GM12878 (cell line): ENCODE measurements around the gene SPATA2. TPM values are rescaled to one million over a fixed set of nuclear protein-coding genes. Genes with fewer than 3 reads are reported as not detected.

Experiments
- ATAC-seq: fragments of 200-7000 bp; cut with Tn5 transposase; 3 replicates; pipeline ENCODE4 v1.9.1; 2020; ENCODE audit warnings: mild to moderate bottlenecking, moderate library complexity
- BruUV-seq: library from RNA; stranded (reverse); fragments of 400-500 nt; replicated peaks from 2 replicates; lab custom pipeline; 2021; lab: Mats Ljungman, UMichigan
- CTCF ChIA-PET: fragments of 300-600 bp; sonication (Branson Sonifier 250); formaldehyde crosslinking; extraction: SDS; loops from one replicate; lab custom pipeline; 2021; ENCODE audit warnings: inconsistent platforms; lab: Yijun Ruan, JAX
- POLR2A ChIA-PET: fragments of 350-600 bp; formaldehyde crosslinking; extraction: SDS; loops from one replicate; lab custom pipeline; 2021; ENCODE audit warnings: inconsistent platforms; lab: Charles Lee
- RAD21 ChIA-PET: fragments of 300-600 bp; sonication (Branson Sonifier 250); formaldehyde crosslinking; loops from one replicate; lab custom pipeline; 2023; ENCODE audit warnings: antibody characterized with exemption; ENCODE audit not compliant: unreplicated experiment; lab: Charles Lee
- SMC1A ChIA-PET: fragments of 300-600 bp; sonication (Branson Sonifier 250); formaldehyde crosslinking; loops from one replicate; lab custom pipeline; 2023; ENCODE audit not compliant: unreplicated experiment, uncharacterized antibody; lab: Charles Lee
- DNase-seq: peaks from one replicate; pipeline ENCODE4 v3.0.0-alpha.2; 2011; ENCODE audit warnings: low read depth, low spot score
- FAIRE-seq: peaks from 3 replicates; lab custom pipeline; 2011; peaks lifted over from hg19 to GRCh38; lab: Jason Lieb, UNC
- H2AFZ ChIP-seq: 2 replicates; pipeline ENCODE4 v1.6.0; 2011; ENCODE audit warnings: low read depth, low read length, control low read depth; ENCODE audit not compliant: control insufficient read depth
- H3K27ac ChIP-seq: 2 replicates; pipeline ENCODE4 v1.5.1; 2011; ENCODE audit warnings: control low read depth; ENCODE audit not compliant: control insufficient read depth, insufficient read depth
- H3K27me3 ChIP-seq, 2 experiments: replicated peaks in 1 of 2; 2 replicates each; pipeline versions ENCODE4 v1.6.0 to v1.6.1; 2011; ENCODE audit warnings: low read length in 1 of 2; ENCODE audit not compliant: control insufficient read depth in 2 of 2, insufficient read depth in 2 of 2
- H3K36me3 ChIP-seq, 2 experiments: 2 replicates each; pipeline ENCODE4 v1.5.1; 2011; ENCODE audit warnings: low read length in 1 of 2; ENCODE audit not compliant: control insufficient read depth in 2 of 2, insufficient read depth in 2 of 2
- H3K4me1 ChIP-seq: 2 replicates; pipeline ENCODE4 v1.6.1; 2011; ENCODE audit warnings: mild to moderate bottlenecking, low read length, moderate library complexity, mixed read lengths; ENCODE audit not compliant: control insufficient read depth, insufficient read depth
- H3K4me2 ChIP-seq: 2 replicates; pipeline ENCODE4 v1.6.0; 2011; ENCODE audit warnings: control low read depth; ENCODE audit not compliant: control insufficient read depth, insufficient read depth
- H3K4me3 ChIP-seq: fragments of 200-600 bp; sonication (generic); 2 replicates; pipeline ENCODE4 v1.5.1; 2016
- H3K79me2 ChIP-seq: 2 replicates; pipeline ENCODE4 v1.6.0; 2011; ENCODE audit warnings: low read length; ENCODE audit not compliant: control insufficient read depth, insufficient read depth
- H3K9ac ChIP-seq: 2 replicates; pipeline ENCODE4 v1.8.0; 2011; ENCODE audit warnings: low read length, control low read depth, mixed read lengths; ENCODE audit not compliant: control insufficient read depth, insufficient read depth
- H3K9me3 ChIP-seq: replicated peaks from 3 replicates; pipeline ENCODE4 v1.5.1; 2011; ENCODE audit warnings: mild to moderate bottlenecking, low read length; ENCODE audit not compliant: control insufficient read depth, insufficient read depth
- H4K20me1 ChIP-seq: 2 replicates; pipeline ENCODE4 v1.6.0; 2011; ENCODE audit not compliant: control insufficient read depth, insufficient read depth
- ASH2L ChIP-seq: fragments of 300-600, 200-600 bp; sonication (generic); IDR thresholded peaks from 2 replicates; pipeline ENCODE4 v1.6.1; 2017; ENCODE audit warnings: low read depth, mild to moderate bottlenecking, borderline replicate concordance
- BCL11A ChIP-seq: IDR thresholded peaks from 2 replicates; pipeline ENCODE4 v1.6.1; 2011; ENCODE audit warnings: low read depth, low read length
- BCL3 ChIP-seq: IDR thresholded peaks from 2 replicates; pipeline ENCODE4 v1.6.1; 2011; ENCODE audit warnings: borderline replicate concordance, low read depth, mild to moderate bottlenecking, moderate library complexity, low read length; ENCODE audit not compliant: insufficient read depth, poor library complexity, severe bottlenecking
- CEBPZ ChIP-seq: fragments of 150-350 bp; IDR thresholded peaks from 2 replicates; pipeline ENCODE4 v1.6.1; 2016; ENCODE audit warnings: low read depth, low read length
- EGR1 ChIP-seq, 2 experiments: IDR thresholded peaks; 1 replicate in 1 of 2; 2 replicates in 1 of 2; pipeline ENCODE4 v1.6.1; 2011 to 2012; ENCODE audit warnings: low read depth in 2 of 2, low read length in 2 of 2, borderline replicate concordance in 1 of 2, mild to moderate bottlenecking in 1 of 2, moderate library complexity in 1 of 2
- HCFC1 ChIP-seq: fragments of 150-350 bp; IDR thresholded peaks from 2 replicates; pipeline ENCODE4 v1.6.1; 2014; ENCODE audit warnings: low read length
- PAX5 ChIP-seq: IDR thresholded peaks from 2 replicates; pipeline ENCODE4 v1.6.1; 2011; ENCODE audit warnings: low read depth, low read length, borderline replicate concordance
- RAD51 ChIP-seq: fragments of 450-650 bp; IDR thresholded peaks from 2 replicates; pipeline ENCODE4 v1.6.1; 2016; ENCODE audit warnings: moderate library complexity, mild to moderate bottlenecking, inconsistent platforms
- SREBF1 ChIP-seq: IDR thresholded peaks from 2 replicates; pipeline ENCODE4 v1.6.1; 2012; ENCODE audit warnings: mild to moderate bottlenecking, low read length
- ZNF207 ChIP-seq: fragments of 450-650 bp; IDR thresholded peaks from 2 replicates; pipeline ENCODE4 v1.6.1; 2014; ENCODE audit warnings: antibody characterized with exemption, mild to moderate bottlenecking, borderline replicate concordance
- ZNF274 ChIP-seq: IDR thresholded peaks from one replicate; pipeline ENCODE4 v1.8.0; 2011; ENCODE audit not compliant: insufficient read length, insufficient read depth
- ZNF592 ChIP-seq: fragments of 450-650 bp; IDR thresholded peaks from 2 replicates; pipeline ENCODE4 v1.6.1; 2017; ENCODE audit warnings: mild to moderate bottlenecking, moderate library complexity
- WGBS: methylation state at CpG from one replicate; pipeline ENCODE4 v1.1.6; 2016; ENCODE audit warnings: low lambda C conversion rate; ENCODE audit not compliant: insufficient replicate concordance, insufficient coverage; ENCODE audit errors: missing lambda C conversion rate; 5-methylcytosine and 5-hydroxymethylcytosine counted together
- in situ Hi-C: fragments of 300-500 bp; cut with MboI; formaldehyde crosslinking; loops from 9 replicates; pipeline ENCODE4 v1.14.3; 2018; ENCODE audit warnings: mixed read lengths
- intact Hi-C: fragments of 100-400 bp; cut with micrococcal nuclease; formaldehyde crosslinking; loops from one replicate; pipeline ENCODE4 v1.14.2; 2022; ENCODE audit not compliant: unreplicated experiment
- polyA plus RNA-seq, 11 experiments: library from polyadenylated mRNA; depleted of rRNA in 4 of 11; unstranded in 6 of 11; stranded (reverse) in 5 of 11; fragments of >200 nt; fragmentation: Nextera tagmentation in 4 of 11; fragmentation: Illumina TruSeq in 1 of 11; extraction: Ambion mirVana in 4 of 11; extraction: Trizol in 1 of 11; gene quantifications; 1 replicate in 1 of 11; 2 replicates in 10 of 11; pipeline versions ENCODE4 v1.2.1 to v1.2.3, GENCODE V29; 2011 to 2016; ENCODE audit warnings: inconsistent platforms in 2 of 11, missing spikeins in 2 of 11, low read depth in 1 of 11
- total RNA-seq, 4 experiments: library from RNA; depleted of rRNA in 3 of 4; stranded (reverse); fragments of >200 nt in 3 of 4; fragmentation: Illumina TruSeq in 1 of 4; extraction: Trizol in 1 of 4; gene quantifications; 2 replicates each; pipeline versions ENCODE4 v1.2.1 to v1.2.3, GENCODE V29; 2013 to 2021

SPATA2 gene
- total and polyA plus RNA-seq, 10 of the 15 experiments (the other 5 are each of a cell fraction or from before 2014, with no cell fraction given) = 0.93 to 11.7 (median 5.6) TPM

- FAIRE-seq = no peak
- CTCF ChIA-PET = interaction anchor here (4.7 kb wide), 1 partner anchor 8 kb away, joined by 15 read pairs; no protein-coding TSS in a partner anchor
- TF ChIP-seq ZNF207 (no peak), SREBF1 (no peak), ZNF274 (no peak), RAD51 (no peak), ASH2L (no peak), CEBPZ (no peak), BCL3 (no peak), EGR1 (IDR thresholded peaks at IDR 0.05; ENCODE audit: borderline replicate concordance in 1 of 2, low read depth in 2 of 2, low read length in 2 of 2) (no peak), HCFC1 (no peak), PAX5 (no peak), BCL11A (no peak), ZNF592 (no peak)
Measured at GRCh38 chr20:49880724-49881445, 34.4 kb downstream of the SPATA2 start.

More at GRCh38 chr20:49880724-49881445, 34.4 kb downstream of the SPATA2 start:
- 88% methylated on average over 15 of the region's 15 CpGs for WGBS
- Histone ChIP-seq H3K9ac (no peak overlapping the region), H3K9me3 (no peaks in the 10 kb centered on the region), H4K20me1 (no peaks in the 10 kb centered on the region), H3K27me3 (no peaks in the 10 kb centered on the region), H3K36me3 (peaks cover 14 to 15% of the 10 kb centered on the region in 2 experiments; a peak in 3 of 4 replicates), H3K4me1 (no peaks in the 10 kb centered on the region), H3K4me2 (no peak overlapping the region), H3K27ac (no peak overlapping the region), H2AFZ (no peak overlapping the region), H3K4me3 (no peak overlapping the region), H3K79me2 (no peaks in the 10 kb centered on the region)
- intact Hi-C loops (no loop called here), in situ Hi-C loops (no loop called here)
- ChIA-PET SMC1A (interaction anchor here (0.7 to 1.0 kb wide), 3 partner anchors 188 to 269 kb away, joined by 3 to 4 read pairs (median 3); no protein-coding TSS in a partner anchor), POLR2A (no interaction called here), RAD21 (no interaction called here)
- BruUV-seq = no TSS peak
- ATAC-seq (no peak), DNase-seq (no peak)
